Peyer's patch (tissue), 4 donors: Measurements from ENCODE around the gene DNMT3A.

ENCODE experiments used
- CTCF ChIP-seq, 6 experiments: fragments of 450-650 bp in 4 of 6; fragments of 200-600 bp in 2 of 6; sonication (generic) in 1 of 6; IDR thresholded peaks; one replicate each; pipeline ENCODE4 v1.5.1; 2017 to 2019; ENCODE audit warnings: antibody characterized with exemption in 6 of 6, mild to moderate bottlenecking in 3 of 6, moderate library complexity in 1 of 6
- POLR2A ChIP-seq, 2 donors: fragments of 450-650 bp; IDR thresholded peaks; one replicate each; pipeline ENCODE4 v1.5.1; 2017; ENCODE audit warnings: antibody characterized with exemption in 2 of 2, mild to moderate bottlenecking in 2 of 2, moderate library complexity in 2 of 2

DNA sequence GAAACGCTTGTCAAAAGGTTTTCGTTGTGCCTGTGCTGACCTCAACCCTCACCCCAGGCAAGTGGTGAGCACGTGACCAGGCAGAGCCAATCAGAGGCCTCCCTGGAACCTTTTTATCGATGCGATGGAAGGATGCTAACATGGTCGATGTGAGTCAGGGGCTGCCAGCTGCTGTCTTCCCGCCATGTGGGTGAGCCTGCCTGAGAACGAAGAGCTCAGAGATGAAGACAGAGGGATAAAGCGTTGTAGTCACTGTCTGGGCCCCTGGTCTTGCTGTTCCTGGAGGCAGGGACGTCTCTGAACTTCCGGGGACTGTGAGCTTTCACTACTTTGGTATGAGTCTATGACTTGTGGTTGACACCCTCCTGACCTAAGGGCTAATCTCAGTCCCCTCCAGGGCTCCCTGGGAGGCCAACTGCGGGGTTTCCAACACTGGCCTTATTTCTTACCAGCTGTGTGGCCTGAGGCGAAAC is 18.6 kb downstream of the DNMT3A start:
- no peak for TF ChIP-seq CTCF (IDR thresholded peaks at IDR 0.05)
- TF ChIP-seq POLR2A (IDR thresholded peaks at IDR 0.05): no peak
